Activated naive CD8-positive, alpha-beta T cell treated with anti-CD3 and anti-CD28 coated beads, Interleukin-2, amount 10 ng/mL, durations not matched to agents 7 days and 5 days (primary cell): ENCODE results near the gene MACROD2. TPM values are rescaled to one million over a fixed set of nuclear protein-coding genes. Genes with fewer than 3 reads are reported as not detected.
"Not testable (repeated sequence)": the region's sequence is repeated elsewhere in the genome, so short reads cannot be mapped to it uniquely, and the experiment has no call there.

Source experiments
- ATAC-seq: fragments of 150-1000 bp; cut with Tn5 transposase; one replicate; pipeline ENCODE4 v1.10.0; 2021; ENCODE audit warnings: low read depth, moderate library complexity
- POLR2A ChIA-PET: fragments of 350-600 bp; sonication (Branson Sonifier 250); formaldehyde crosslinking; loops from one replicate; lab custom pipeline; 2021; ENCODE audit warnings: antibody characterized with exemption; lab: Charles Lee
- DNase-seq: peaks from one replicate; pipeline ENCODE4 v3.0.0; 2021
- H3K27ac Mint-ChIP-seq: one replicate; pipeline ENCODE4 v1.8.0; 2022; ENCODE audit warnings: mild to moderate bottlenecking, mixed read lengths
- H3K27me3 Mint-ChIP-seq: one replicate; pipeline ENCODE4 v1.8.0; 2022; ENCODE audit warnings: mild to moderate bottlenecking, moderate library complexity, mixed read lengths
- H3K36me3 Mint-ChIP-seq: one replicate; pipeline ENCODE4 v1.8.0; 2021; ENCODE audit warnings: mild to moderate bottlenecking, mixed read lengths
- H3K4me1 Mint-ChIP-seq: one replicate; pipeline ENCODE4 v1.8.0; 2021; ENCODE audit warnings: mixed read lengths
- H3K4me3 Mint-ChIP-seq: one replicate; pipeline ENCODE4 v1.8.0; 2022; ENCODE audit warnings: mild to moderate bottlenecking, moderate library complexity, mixed read lengths
- H3K9me3 Mint-ChIP-seq: one replicate; pipeline ENCODE4 v1.8.0; 2021; ENCODE audit warnings: mixed read lengths
- total RNA-seq, 2 experiments: library from RNA; stranded (reverse); gene quantifications; one replicate each; pipeline ENCODE4 v1.2.3, GENCODE V29; 2021

Gene MACROD2
- total RNA-seq, 2 experiments from 2014 or later, result not detected

- POLR2A ChIA-PET, result no interaction called here
- no peaks in the 10 kb centered on the region for H3K36me3 Mint-ChIP-seq
Observed at GRCh38 chr20:16001286-16001685, 2006.0 kb downstream of the MACROD2 start.

DNA sequence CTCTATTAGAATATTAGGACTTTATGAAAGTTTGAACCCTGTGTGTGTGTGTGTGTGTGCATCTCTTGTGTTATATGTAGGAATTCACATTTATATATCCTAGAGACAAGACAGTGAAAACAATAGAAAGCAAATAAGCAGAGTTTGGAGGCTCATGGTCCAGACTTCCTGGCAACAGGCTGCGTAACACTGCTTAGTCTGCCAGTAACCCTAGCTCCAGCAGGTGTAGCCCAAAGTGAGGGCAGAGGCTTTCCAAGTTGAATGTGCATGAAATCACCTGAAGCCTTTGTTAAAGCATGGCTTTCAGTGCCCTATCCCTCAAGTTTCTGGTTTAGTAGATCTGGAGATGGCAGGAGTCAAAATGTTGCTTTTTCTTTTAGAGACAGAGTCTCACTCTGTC is 2008.0 kb downstream of the MACROD2 start:
- no peak for ATAC-seq

More at GRCh38 chr20:16001286-16001685, 2006.0 kb downstream of the MACROD2 start:
- Mint-ChIP-seq H3K27me3 (no peaks in the 10 kb centered on the region), H3K27ac (no peak overlapping the region), H3K4me1 (no peaks in the 10 kb centered on the region), H3K4me3 (no peak overlapping the region), H3K9me3 (peaks cover 14% of the 10 kb centered on the region)
- no peak for DNase-seq
- no peak for ATAC-seq

GRCh38 chr20:16004108-16004854 is 2009.0 kb downstream of the MACROD2 start:
- ATAC-seq, result no peak
- no peak overlapping the region for H3K27ac Mint-ChIP-seq
- peaks cover 6% of the 10 kb centered on the region for H3K9me3 Mint-ChIP-seq

More for the DNA sequence above, 2008.0 kb downstream of the MACROD2 start:
- H3K9me3 Mint-ChIP-seq, result peaks cover 10% of the 10 kb centered on the region
- POLR2A ChIA-PET, result no interaction called here
- no peaks in the 10 kb centered on the region for H3K4me1 Mint-ChIP-seq
- no peak overlapping the region for H3K4me3 Mint-ChIP-seq
- H3K36me3 Mint-ChIP-seq, result no peaks in the 10 kb centered on the region
- no peak overlapping the region for H3K27ac Mint-ChIP-seq
- DNase-seq, result no peak
- no peaks in the 10 kb centered on the region for H3K27me3 Mint-ChIP-seq

GRCh38 chr20:16005021-16005914 is 2010.0 kb downstream of the MACROD2 start:
- no peak overlapping the region for H3K4me3 Mint-ChIP-seq
- no peak for ATAC-seq
- peaks cover 4% of the 10 kb centered on the region for H3K9me3 Mint-ChIP-seq
- no peaks in the 10 kb centered on the region for H3K27me3 Mint-ChIP-seq
- no peak for DNase-seq
- POLR2A ChIA-PET, result no interaction called here
- no peaks in the 10 kb centered on the region for H3K4me1 Mint-ChIP-seq
- no peak overlapping the region for H3K27ac Mint-ChIP-seq
- no peaks in the 10 kb centered on the region for H3K36me3 Mint-ChIP-seq

More at GRCh38 chr20:16004108-16004854, 2009.0 kb downstream of the MACROD2 start:
- DNase-seq, result no peak
- Mint-ChIP-seq H3K4me1 (no peaks in the 10 kb centered on the region), H3K36me3 (no peaks in the 10 kb centered on the region), H3K4me3 (no peak overlapping the region), H3K27me3 (no peaks in the 10 kb centered on the region)
- POLR2A ChIA-PET, result no interaction called here

DNA sequence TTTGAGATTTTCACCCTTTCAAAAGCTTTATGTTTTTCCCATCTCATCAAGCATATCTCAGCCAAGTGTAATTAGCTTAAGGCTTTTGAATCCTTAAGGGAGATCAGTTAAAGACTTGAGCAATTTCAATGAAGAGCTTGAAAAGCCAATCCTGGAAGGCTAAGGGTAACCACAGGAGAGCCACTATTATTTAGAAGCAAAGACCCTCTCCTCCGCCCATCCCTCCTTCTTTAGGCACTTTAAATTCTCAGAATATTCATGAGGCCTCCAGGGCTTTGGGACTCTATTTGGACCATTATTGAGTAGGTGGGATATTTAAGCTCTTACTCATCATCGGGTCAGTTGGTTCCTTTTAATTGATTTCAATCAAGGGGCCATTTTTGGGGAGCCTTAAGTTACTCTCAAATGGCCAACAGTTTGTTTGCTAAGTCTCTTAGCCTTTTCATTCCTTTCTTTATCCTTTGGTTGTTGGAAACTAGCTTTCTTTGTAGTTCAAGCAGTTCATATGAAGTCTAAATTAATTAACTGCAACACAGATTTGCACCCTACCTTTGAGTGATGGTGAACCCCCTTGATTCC is 2010.7 kb downstream of the MACROD2 start:
- Mint-ChIP-seq H3K27ac (no peak overlapping the region), H3K27me3 (no peaks in the 10 kb centered on the region), H3K4me1 (no peaks in the 10 kb centered on the region), H3K9me3 (peaks cover 2% of the 10 kb centered on the region), H3K4me3 (no peak overlapping the region), H3K36me3 (no peaks in the 10 kb centered on the region)
- DNase-seq, result no peak
- ATAC-seq, result no peak
- POLR2A ChIA-PET, result no interaction called here

DNA sequence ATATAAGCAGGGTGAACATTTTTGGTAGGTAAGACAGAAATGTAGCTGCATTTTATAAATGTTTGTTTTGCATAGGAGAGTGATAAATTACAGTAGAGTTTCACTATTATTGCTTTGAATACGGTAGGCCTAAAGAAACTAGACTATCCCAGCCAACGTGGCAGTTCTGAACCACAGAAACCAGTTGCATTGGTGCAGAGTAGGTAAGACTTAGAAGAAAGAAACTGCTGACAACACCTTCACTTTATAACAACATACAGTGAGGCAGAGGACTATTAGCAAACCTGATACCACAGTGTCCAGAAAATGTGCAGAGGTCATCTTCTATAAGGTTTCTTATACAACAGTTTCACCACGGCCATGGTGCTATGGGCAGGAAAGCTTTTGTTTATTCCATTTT is 2011.8 kb downstream of the MACROD2 start:
- DNase-seq (no peak), ATAC-seq (no peak)
- Mint-ChIP-seq H3K4me3 (no peak overlapping the region), H3K4me1 (no peaks in the 10 kb centered on the region), H3K27ac (no peak overlapping the region), H3K36me3 (no peaks in the 10 kb centered on the region), H3K9me3 (peaks cover 4% of the 10 kb centered on the region), H3K27me3 (no peaks in the 10 kb centered on the region)
- POLR2A ChIA-PET, result no interaction called here

DNA sequence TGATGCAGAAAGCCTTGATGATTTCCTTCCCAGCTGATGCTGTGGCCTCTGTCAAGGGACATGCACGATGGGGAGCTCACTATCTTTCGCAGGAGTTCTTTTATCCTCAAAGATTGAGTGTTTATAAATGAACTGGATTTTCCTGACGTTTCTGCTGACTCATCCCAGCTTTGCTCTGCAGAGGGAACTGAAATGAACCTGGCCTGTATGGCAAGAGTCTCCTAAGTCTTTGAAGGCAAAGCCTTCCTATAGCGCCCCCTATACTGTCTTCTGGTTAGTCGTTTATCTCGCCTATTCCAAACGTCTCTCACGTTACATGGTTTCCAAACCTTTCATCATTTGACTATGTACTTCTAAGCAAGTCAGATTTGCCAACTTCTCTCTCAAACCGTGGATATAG is 2012.6 kb downstream of the MACROD2 start:
- no peak overlapping the region for H3K4me3 Mint-ChIP-seq
- POLR2A ChIA-PET, result no interaction called here
- ATAC-seq (no peak), DNase-seq (no peak)
- H3K9me3 Mint-ChIP-seq, result peaks cover 4% of the 10 kb centered on the region
- no peak overlapping the region for H3K27ac Mint-ChIP-seq
- no peaks in the 10 kb centered on the region for H3K36me3 Mint-ChIP-seq
- H3K27me3 Mint-ChIP-seq, result no peaks in the 10 kb centered on the region
- H3K4me1 Mint-ChIP-seq, result no peaks in the 10 kb centered on the region

DNA sequence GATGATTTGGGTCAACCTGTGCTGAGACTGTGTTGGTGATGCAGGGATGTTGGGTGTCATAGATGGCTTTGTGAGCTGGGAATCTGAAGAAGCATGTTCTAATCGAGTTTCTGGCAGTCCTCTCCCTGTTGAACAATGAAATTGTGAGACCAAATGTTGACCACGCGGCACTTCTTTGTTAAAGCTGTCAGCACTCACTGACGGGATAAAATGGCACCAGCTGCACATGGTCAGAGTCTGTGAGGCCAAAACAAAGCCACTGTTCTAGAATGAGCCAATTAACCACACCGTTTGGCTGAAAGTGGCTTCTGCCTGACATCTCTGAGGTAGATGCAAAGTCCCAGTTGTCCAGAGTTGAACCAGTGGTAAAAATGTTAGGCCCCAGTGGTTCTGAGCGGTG is 2015.7 kb downstream of the MACROD2 start:
- no peaks in the 10 kb centered on the region for H3K36me3 Mint-ChIP-seq
- POLR2A ChIA-PET, result no interaction called here
- ATAC-seq (no peak), DNase-seq (no peak)
- H3K4me1 Mint-ChIP-seq, result no peaks in the 10 kb centered on the region
- H3K27me3 Mint-ChIP-seq, result no peaks in the 10 kb centered on the region
- no peak overlapping the region for H3K27ac Mint-ChIP-seq
- H3K9me3 Mint-ChIP-seq, result peaks cover 2% of the 10 kb centered on the region
- H3K4me3 Mint-ChIP-seq, result no peak overlapping the region

DNA sequence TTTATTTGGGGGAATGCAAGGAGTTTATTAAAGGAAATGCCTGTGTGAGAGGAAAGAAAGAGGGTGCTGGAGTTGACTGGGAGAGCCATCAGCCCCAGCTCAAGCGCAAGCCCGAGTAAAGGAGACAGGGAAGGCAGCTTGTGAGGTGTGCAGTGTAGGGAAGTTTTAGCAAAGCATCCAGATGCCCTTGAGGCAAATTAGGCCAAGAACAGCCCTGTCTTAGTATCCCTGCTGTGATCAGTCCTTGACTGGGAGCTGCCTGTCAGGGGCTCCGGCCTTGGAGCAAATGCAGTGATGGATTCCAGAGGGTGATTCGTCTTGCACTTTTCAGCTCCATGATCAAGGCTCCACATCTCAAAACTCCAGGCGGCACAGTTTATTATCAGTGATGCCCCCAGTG is 2016.2 kb downstream of the MACROD2 start:
- peaks cover 2% of the 10 kb centered on the region for H3K9me3 Mint-ChIP-seq
- POLR2A ChIA-PET, result no interaction called here
- H3K27me3 Mint-ChIP-seq, result no peaks in the 10 kb centered on the region
- DNase-seq, result no peak
- ATAC-seq, result no peak
- H3K27ac Mint-ChIP-seq, result no peak overlapping the region
- no peak overlapping the region for H3K4me3 Mint-ChIP-seq
- H3K36me3 Mint-ChIP-seq, result no peaks in the 10 kb centered on the region
- no peaks in the 10 kb centered on the region for H3K4me1 Mint-ChIP-seq

DNA sequence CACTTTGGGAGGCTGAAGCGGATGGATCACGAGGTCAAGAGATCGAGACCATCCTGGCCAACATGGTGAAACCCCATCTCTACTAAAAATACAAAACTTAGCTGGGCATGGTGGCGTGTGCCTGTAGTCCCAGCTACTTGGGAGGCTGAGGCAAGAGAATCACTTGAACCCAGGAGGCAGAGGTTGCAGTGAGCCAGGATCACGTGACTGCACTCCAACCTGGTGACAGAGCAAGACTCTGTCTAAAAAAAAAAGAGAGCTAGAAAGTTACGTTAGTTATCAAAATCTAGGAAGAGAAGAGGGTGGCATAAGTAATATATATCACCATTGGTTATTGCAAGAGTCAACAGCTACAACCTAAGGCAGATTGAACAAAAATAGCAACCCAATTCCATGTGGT is 2017.6 kb downstream of the MACROD2 start:
- H3K4me1 Mint-ChIP-seq, DNase-seq, H3K36me3 Mint-ChIP-seq, POLR2A ChIA-PET, H3K27me3 Mint-ChIP-seq, H3K4me3 Mint-ChIP-seq, H3K9me3 Mint-ChIP-seq, ATAC-seq, H3K27ac Mint-ChIP-seq: not testable (repeated sequence)

- POLR2A ChIA-PET, result no interaction called here
- H3K9me3 Mint-ChIP-seq, result peaks cover 8% of the 10 kb centered on the region
- no peaks in the 10 kb centered on the region for H3K27me3 Mint-ChIP-seq
- no peaks in the 10 kb centered on the region for H3K4me1 Mint-ChIP-seq
- H3K27ac Mint-ChIP-seq, result no peak overlapping the region
- DNase-seq (no peak), ATAC-seq (no peak)
- no peaks in the 10 kb centered on the region for H3K36me3 Mint-ChIP-seq
- no peak overlapping the region for H3K4me3 Mint-ChIP-seq
Observed at GRCh38 chr20:16013631-16014030, 2018.3 kb downstream of the MACROD2 start.

- no peak overlapping the region for H3K4me3 Mint-ChIP-seq
- DNase-seq (no peak), ATAC-seq (no peak)
- H3K9me3 Mint-ChIP-seq, result peaks cover 8% of the 10 kb centered on the region
- no peaks in the 10 kb centered on the region for H3K4me1 Mint-ChIP-seq
- H3K27me3 Mint-ChIP-seq, result no peaks in the 10 kb centered on the region
- H3K36me3 Mint-ChIP-seq, result no peaks in the 10 kb centered on the region
- no peak overlapping the region for H3K27ac Mint-ChIP-seq
- POLR2A ChIA-PET, result no interaction called here
Observed at GRCh38 chr20:16014436-16014835, 2019.1 kb downstream of the MACROD2 start.

GRCh38 chr20:16017656-16018055 is 2022.3 kb downstream of the MACROD2 start:
- H3K4me3 Mint-ChIP-seq, result no peak overlapping the region
- peaks cover 6% of the 10 kb centered on the region for H3K9me3 Mint-ChIP-seq
- DNase-seq, result no peak
- H3K27me3 Mint-ChIP-seq, result no peaks in the 10 kb centered on the region
- no peak for ATAC-seq
- no peaks in the 10 kb centered on the region for H3K4me1 Mint-ChIP-seq
- POLR2A ChIA-PET, result no interaction called here
- no peak overlapping the region for H3K27ac Mint-ChIP-seq
- no peaks in the 10 kb centered on the region for H3K36me3 Mint-ChIP-seq
